HCEC 1CT (cell line): ENCODE results near the gene KCNJ5.
A peak's percentile ranks its signal among the peaks of the same experiment; 100 is the strongest.

Experiments
- DNase-seq: peaks from one replicate; pipeline ENCODE4 v3.0.0-alpha.2; 2017

The KCNJ5 gene

GRCh38 chr11:128934351-128934750 lies 43.2 kb downstream of the KCNJ5 start:
- no peak for DNase-seq

GRCh38 chr11:128934926-128935325 lies 43.8 kb downstream of the KCNJ5 start:
- DNase-seq: no peak

GRCh38 chr11:128936606-128937251 lies 45.6 kb downstream of the KCNJ5 start:
- DNase-seq: no peak

- no peak for DNase-seq
Observed at GRCh38 chr11:128937480-128937879, 46.3 kb downstream of the KCNJ5 start.

GRCh38 chr11:128938156-128938885 lies 47.2 kb downstream of the KCNJ5 start:
- no peak for DNase-seq

- DNase-seq: no peak
Observed at GRCh38 chr11:128939591-128939990, 48.4 kb downstream of the KCNJ5 start.

- no peak for DNase-seq
Observed at GRCh38 chr11:128940156-128940555, 49.0 kb downstream of the KCNJ5 start.

GRCh38 chr11:128940603-128941002 lies 49.4 kb downstream of the KCNJ5 start:
- DNase-seq: no peak

GRCh38 chr11:128941110-128941509 lies 50.0 kb downstream of the KCNJ5 start:
- no peak for DNase-seq

GRCh38 chr11:128941573-128942271 lies 50.6 kb downstream of the KCNJ5 start:
- no peak for DNase-seq

- DNase-seq: no peak
Observed at GRCh38 chr11:128942272-128942612, 51.1 kb downstream of the KCNJ5 start.

GRCh38 chr11:128942817-128943427 lies 51.8 kb downstream of the KCNJ5 start, which contains the start of gene TP53AIP1:
TP53AIP1 (minus strand) TSS chr11:128942871; CDS start chr11:128937818, 5,053 bp downstream.
- no peak for DNase-seq

GRCh38 chr11:128943428-128943976 lies 52.3 kb downstream of the KCNJ5 start:
- no peak for DNase-seq

GRCh38 chr11:128946648-128947047 lies 55.5 kb downstream of the KCNJ5 start:
- no peak for DNase-seq

- no peak for DNase-seq
Observed at GRCh38 chr11:128947773-128948172, 56.6 kb downstream of the KCNJ5 start.

GRCh38 chr11:128948583-128948982 lies 57.4 kb downstream of the KCNJ5 start:
- DNase-seq: peak; percentile 7

- no peak for DNase-seq
Observed at GRCh38 chr11:128949791-128950454, 58.8 kb downstream of the KCNJ5 start.

- no peak for DNase-seq
Observed at GRCh38 chr11:128953151-128953550, 62.0 kb downstream of the KCNJ5 start.

GRCh38 chr11:128955636-128956035 lies 64.5 kb downstream of the KCNJ5 start:
- no peak for DNase-seq

- peak; percentile 73 for DNase-seq
Observed at GRCh38 chr11:128956401-128957201, 65.4 kb downstream of the KCNJ5 start.

GRCh38 chr11:128957202-128957482 lies 66.0 kb downstream of the KCNJ5 start:
- no peak for DNase-seq

- DNase-seq: no peak
Observed at GRCh38 chr11:128961645-128962044, 70.5 kb downstream of the KCNJ5 start.
